Gastrocnemius medialis (tissue), 4 donors: Measurements from ENCODE around the gene FLT1. TPM values are rescaled to one million over a fixed set of nuclear protein-coding genes. Genes with fewer than 3 reads are reported as not detected.
A peak's percentile ranks its signal among the peaks of the same experiment; 100 is the strongest.

ENCODE experiments used
- ATAC-seq, 2 donors: fragments of 150-250 bp; one replicate each; pipeline ENCODE4 v1.9.1; 2016
- DNase-seq, 2 donors: peaks; one replicate each; pipeline ENCODE4 v3.0.0-alpha.2; 2019
- H3K27ac ChIP-seq, 4 donors: fragments of 200-600 bp; sonication (generic); 1 replicate in 1 of 4; 2 replicates in 3 of 4; pipeline ENCODE4 v1.5.1; 2016 to 2018; ENCODE audit warnings: mild to moderate bottlenecking in 2 of 4, moderate library complexity in 1 of 4
- H3K27me3 ChIP-seq, 3 donors: fragments of 200-600 bp; sonication (generic) in 2 of 3; 1 replicate in 1 of 3; 2 replicates in 2 of 3; pipeline versions ENCODE4 v1.5.1 to v1.6.0; 2016 to 2019; ENCODE audit warnings: mild to moderate bottlenecking in 1 of 3, moderate library complexity in 1 of 3
- H3K36me3 ChIP-seq, 2 donors: fragments of 200-600 bp; sonication (generic) in 1 of 2; one replicate each; pipeline ENCODE4 v1.5.1; 2017 to 2018
- H3K4me1 ChIP-seq, 2 donors: fragments of 200-600 bp; sonication (generic) in 1 of 2; one replicate each; pipeline ENCODE4 v1.5.1; 2016 to 2017; ENCODE audit warnings: mild to moderate bottlenecking in 2 of 2
- H3K4me3 ChIP-seq, 4 donors: fragments of 200-600 bp; sonication (generic) in 3 of 4; 1 replicate in 1 of 4; 2 replicates in 3 of 4; pipeline ENCODE4 v1.5.1; 2016 to 2019; ENCODE audit warnings: mild to moderate bottlenecking in 2 of 4
- H3K9me3 ChIP-seq, 3 donors: fragments of 200-600 bp; sonication (generic) in 2 of 3; 1 replicate in 1 of 3; 2 replicates in 2 of 3; pipeline ENCODE4 v1.5.1; 2016 to 2019
- POLR2A ChIP-seq, 2 donors: fragments of 450-650 bp; IDR thresholded peaks; one replicate each; pipeline ENCODE4 v1.6.1; 2017; ENCODE audit warnings: antibody characterized with exemption in 2 of 2, mild to moderate bottlenecking in 2 of 2, moderate library complexity in 2 of 2
- in situ Hi-C, 4 donors: fragments of 200-750 bp; cut with MboI; loops; one replicate each; pipeline versions ENCODE4 v1.15.0 to v1.8.0; 2017; ENCODE audit warnings: low sequenced_read_pairs in 4 of 4
- intact Hi-C: fragments of 100-400 bp; cut with DNase I; formaldehyde crosslinking; loops from one replicate; pipeline ENCODE4 v1.15.1; 2023; ENCODE audit warnings: low total_unique reads
- total RNA-seq, 4 donors: library from RNA; depleted of rRNA; stranded (reverse); fragments of >200 nt; gene quantifications; one replicate each; pipeline versions ENCODE4 v1.1.0 to v1.2.3, GENCODE V29; 2016
- TF ChIP-seq, protein P1 (sequence below), 5 experiments: fragments of 450-650 bp in 3 of 5; fragments of 200-600 bp in 2 of 5; sonication (generic) in 2 of 5; IDR thresholded peaks in 4 of 5; conservative IDR thresholded peaks in 1 of 5; 1 replicate in 4 of 5; 2 replicates in 1 of 5; pipeline ENCODE4 v1.5.1; 2016 to 2019; ENCODE audit warnings: antibody characterized with exemption in 5 of 5, mild to moderate bottlenecking in 3 of 5, moderate library complexity in 3 of 5

The FLT1 gene
- total RNA-seq, 4 donors from 2014 or later = 20.7 to 42.9 (median 29.5) TPM

GRCh38 chr13:28447206-28447605, 47.7 kb downstream of the FLT1 start:
- Histone ChIP-seq H3K4me1 (peaks cover 0 to 5% of the 10 kb centered on the region in 2 donors), H3K4me3 (no peak overlapping the region), H3K27me3 (no peaks in the 10 kb centered on the region), H3K36me3 (no peaks in the 10 kb centered on the region), H3K27ac (no peak overlapping the region), H3K9me3 (no peaks in the 10 kb centered on the region)
- ATAC-seq (no peak), DNase-seq (no peak)
- intact Hi-C loops = no loop called here
- in situ Hi-C loops = no loop called here
- TF ChIP-seq, protein P1, sequence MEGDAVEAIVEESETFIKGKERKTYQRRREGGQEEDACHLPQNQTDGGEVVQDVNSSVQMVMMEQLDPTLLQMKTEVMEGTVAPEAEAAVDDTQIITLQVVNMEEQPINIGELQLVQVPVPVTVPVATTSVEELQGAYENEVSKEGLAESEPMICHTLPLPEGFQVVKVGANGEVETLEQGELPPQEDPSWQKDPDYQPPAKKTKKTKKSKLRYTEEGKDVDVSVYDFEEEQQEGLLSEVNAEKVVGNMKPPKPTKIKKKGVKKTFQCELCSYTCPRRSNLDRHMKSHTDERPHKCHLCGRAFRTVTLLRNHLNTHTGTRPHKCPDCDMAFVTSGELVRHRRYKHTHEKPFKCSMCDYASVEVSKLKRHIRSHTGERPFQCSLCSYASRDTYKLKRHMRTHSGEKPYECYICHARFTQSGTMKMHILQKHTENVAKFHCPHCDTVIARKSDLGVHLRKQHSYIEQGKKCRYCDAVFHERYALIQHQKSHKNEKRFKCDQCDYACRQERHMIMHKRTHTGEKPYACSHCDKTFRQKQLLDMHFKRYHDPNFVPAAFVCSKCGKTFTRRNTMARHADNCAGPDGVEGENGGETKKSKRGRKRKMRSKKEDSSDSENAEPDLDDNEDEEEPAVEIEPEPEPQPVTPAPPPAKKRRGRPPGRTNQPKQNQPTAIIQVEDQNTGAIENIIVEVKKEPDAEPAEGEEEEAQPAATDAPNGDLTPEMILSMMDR (IDR thresholded peaks at IDR 0.05 in 4 of 5, conservative IDR thresholded peaks at IDR 0.05 in 1 of 5) = no peak
- no peak for TF ChIP-seq POLR2A (IDR thresholded peaks at IDR 0.05)

DNA sequence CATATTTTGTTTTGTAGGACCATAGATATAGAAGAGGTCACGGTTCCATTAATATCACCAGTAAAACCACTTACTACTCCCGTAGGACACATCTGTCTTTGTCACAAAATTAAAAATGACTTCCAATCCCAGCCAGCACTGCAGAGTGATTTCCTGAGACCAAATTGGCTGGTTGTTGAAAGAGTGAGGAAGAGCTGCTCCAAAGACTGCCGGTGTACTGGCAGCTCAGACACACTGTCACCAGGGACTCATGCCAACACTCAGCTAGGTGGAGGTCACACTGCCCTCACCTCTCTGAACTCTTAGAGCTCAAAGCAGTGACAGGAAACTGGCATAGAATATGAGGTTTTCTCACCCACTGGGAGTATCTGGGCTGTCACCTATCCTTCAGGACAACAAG, 52.1 kb downstream of the FLT1 start:
- TF ChIP-seq, protein P1 (IDR thresholded peaks at IDR 0.05 in 4 of 5, conservative IDR thresholded peaks at IDR 0.05 in 1 of 5) = no peak
- TF ChIP-seq POLR2A (IDR thresholded peaks at IDR 0.05) = no peak
- Histone ChIP-seq H3K9me3 (no peaks in the 10 kb centered on the region), H3K27me3 (no peaks in the 10 kb centered on the region), H3K4me1 (peaks cover 0 to 8% of the 10 kb centered on the region in 2 donors), H3K36me3 (no peaks in the 10 kb centered on the region), H3K27ac (peak overlapping the region in 1 of 4 donors; percentile 1), H3K4me3 (no peak overlapping the region)
- DNase-seq (no peak), ATAC-seq (no peak)
- intact Hi-C loops = no loop called here
- in situ Hi-C loops = no loop called here

GRCh38 chr13:28441529-28441928, 53.4 kb downstream of the FLT1 start:
- Histone ChIP-seq H3K4me1 (peaks cover 0 to 11% of the 10 kb centered on the region in 2 donors), H3K27me3 (no peaks in the 10 kb centered on the region), H3K36me3 (no peaks in the 10 kb centered on the region), H3K9me3 (no peaks in the 10 kb centered on the region), H3K4me3 (no peak overlapping the region), H3K27ac (no peak overlapping the region)
- ATAC-seq (no peak), DNase-seq (no peak)
- TF ChIP-seq POLR2A (IDR thresholded peaks at IDR 0.05) = no peak
- TF ChIP-seq, protein P1 (IDR thresholded peaks at IDR 0.05 in 4 of 5, conservative IDR thresholded peaks at IDR 0.05 in 1 of 5) = no peak
- intact Hi-C loops (no loop called here), in situ Hi-C loops (no loop called here)

DNA sequence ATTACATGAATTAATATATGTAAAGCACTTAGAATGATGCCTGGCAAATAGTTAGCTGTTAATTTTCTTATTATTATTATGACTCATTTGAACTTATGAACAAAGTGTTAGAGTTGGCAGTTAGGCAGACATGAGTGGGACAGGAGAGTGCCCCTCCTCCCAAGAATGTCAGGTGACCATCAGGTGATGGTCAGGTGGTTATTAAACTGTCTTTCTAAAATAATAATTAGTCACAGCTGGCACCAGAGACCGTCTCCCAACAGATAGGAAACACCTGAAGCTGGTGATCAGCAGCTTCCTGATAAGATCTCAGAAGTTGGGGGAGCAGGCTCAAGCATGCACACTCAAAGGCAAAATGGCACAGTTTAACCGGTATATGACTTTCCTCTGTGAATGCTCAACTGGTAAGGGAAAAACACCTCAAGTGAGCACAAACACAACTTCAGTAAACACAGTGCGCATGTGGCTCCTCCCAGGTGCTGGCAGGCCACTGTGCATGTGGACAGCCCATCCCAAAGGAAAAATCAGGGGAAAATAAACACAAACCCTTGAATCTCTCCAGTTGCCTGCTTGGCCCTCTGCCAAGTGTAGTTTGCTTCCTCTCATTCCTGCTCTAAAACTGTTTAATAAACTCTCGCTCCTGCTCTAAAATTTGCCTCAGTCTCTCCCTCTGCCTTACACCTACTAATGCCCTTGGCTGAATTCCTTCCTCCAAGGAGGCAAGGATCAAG, 54.0 kb downstream of the FLT1 start:
- no peak overlapping the region for H3K27ac ChIP-seq
- no peak overlapping the region for H3K4me3 ChIP-seq
- peaks cover 0 to 13% of the 10 kb centered on the region in 2 donors for H3K4me1 ChIP-seq
- no peaks in the 10 kb centered on the region for H3K27me3 ChIP-seq
- TF ChIP-seq, protein P1 (IDR thresholded peaks at IDR 0.05 in 4 of 5, conservative IDR thresholded peaks at IDR 0.05 in 1 of 5) = no peak
- no peak for TF ChIP-seq POLR2A (IDR thresholded peaks at IDR 0.05)
- in situ Hi-C loops = no loop called here
- ATAC-seq = no peak
- no peak for DNase-seq
- H3K36me3 ChIP-seq = no peaks in the 10 kb centered on the region
- H3K9me3 ChIP-seq = no peaks in the 10 kb centered on the region
- intact Hi-C loops = no loop called here
